DMS153 (cell line): ENCODE results near the gene VPS37B.

Experiments used
- DNase-seq: peaks from one replicate; lab custom pipeline; 2025; lab: John Stamatoyannopoulos, UW

VPS37B gene

DNA sequence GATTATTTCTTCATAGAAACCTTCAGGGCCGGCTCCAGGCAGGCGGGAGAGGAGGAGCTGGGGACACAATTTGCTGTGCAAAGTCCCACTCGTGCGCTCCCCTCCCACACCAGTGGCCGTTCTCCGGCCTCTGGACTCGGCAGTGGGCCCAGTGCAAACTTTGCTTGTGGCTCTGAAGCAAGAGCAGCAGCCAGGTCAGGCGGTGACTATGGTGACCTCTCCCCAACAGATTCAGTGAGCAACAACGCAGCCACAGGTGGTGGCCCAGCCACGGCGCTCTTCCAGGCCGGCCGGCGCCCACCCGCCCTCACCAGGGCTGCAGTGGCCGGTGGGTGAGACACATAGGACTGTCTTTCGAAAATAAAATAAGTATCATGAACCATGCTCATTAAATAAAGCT lies 29.5 kb downstream of the VPS37B start:
- DNase-seq: no peak

- DNase-seq: no peak
Observed at GRCh38 chr12:122865268-122866231, 30.4 kb downstream of the VPS37B start.

GRCh38 chr12:122864894-122865253 lies 31.1 kb downstream of the VPS37B start:
- no peak for DNase-seq

GRCh38 chr12:122862872-122863701 lies 32.8 kb downstream of the VPS37B start:
- DNase-seq: peak; percentile 86

DNA sequence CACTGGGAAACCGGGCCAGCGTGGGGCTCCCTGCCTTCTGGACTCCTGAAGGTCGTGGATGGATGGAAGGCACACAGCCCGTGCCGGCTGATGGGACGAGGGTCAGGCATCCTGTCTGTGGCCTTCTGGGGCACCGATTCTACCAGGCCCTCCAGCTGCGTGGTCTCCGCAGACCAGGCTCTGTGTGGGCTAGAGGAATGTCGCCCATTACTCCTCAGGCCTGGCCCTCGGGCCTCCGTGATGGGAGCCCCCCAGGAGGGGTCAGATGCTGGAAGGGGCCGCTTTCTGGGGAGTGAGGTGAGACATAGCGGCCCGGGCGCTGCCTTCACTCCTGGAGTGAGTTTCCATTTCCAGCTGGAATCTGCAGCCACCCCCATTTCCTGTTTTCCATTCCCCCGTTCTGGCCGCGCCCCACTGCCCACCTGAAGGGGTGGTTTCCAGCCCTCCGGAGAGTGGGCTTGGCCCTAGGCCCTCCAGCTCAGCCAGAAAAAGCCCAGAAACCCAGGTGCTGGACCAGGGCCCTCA lies 33.8 kb downstream of the VPS37B start:
- DNase-seq: no peak

GRCh38 chr12:122861587-122861970 lies 34.3 kb downstream of the VPS37B start:
- DNase-seq: no peak

- no peak for DNase-seq
Observed at GRCh38 chr12:122860854-122861586, 34.9 kb downstream of the VPS37B start.

DNA sequence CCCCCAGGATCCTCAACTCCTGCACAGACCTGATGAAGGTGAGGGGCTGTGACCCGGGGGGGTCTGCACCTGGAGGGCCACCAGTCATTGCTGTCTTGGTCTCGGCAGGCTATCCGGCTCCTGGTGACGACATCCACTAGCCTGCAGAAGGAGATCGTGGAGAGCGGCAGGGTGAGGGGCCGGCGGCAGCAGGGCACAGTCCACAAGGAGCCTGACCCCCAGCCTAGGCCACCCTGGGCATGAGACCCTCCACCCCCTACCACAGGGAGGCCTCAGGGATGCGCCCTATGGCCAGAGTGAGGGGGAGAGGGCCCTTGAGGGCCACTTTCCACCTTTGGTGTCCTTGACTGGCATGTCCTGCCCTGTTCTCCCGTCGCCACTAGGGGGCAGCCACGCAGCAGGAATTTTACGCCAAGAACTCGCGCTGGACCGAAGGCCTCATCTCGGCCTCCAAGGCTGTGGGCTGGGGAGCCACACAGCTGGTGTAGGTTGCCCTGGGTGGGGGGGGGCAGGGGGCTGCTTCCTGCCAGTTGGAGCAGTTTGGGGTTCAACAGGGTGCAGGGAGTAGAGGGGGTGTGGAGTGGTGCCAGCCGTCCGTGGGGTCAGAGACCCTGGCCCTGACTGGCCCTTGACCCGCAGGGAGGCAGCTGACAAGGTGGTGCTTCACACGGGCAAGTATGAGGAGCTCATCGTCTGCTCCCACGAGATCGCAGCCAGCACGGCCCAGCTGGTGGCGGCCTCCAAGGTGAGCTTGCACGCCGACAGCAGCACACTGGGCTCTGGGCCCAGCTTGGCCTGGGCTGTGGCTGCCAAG lies 35.7 kb downstream of the VPS37B start:
- DNase-seq: peak; percentile 59

- DNase-seq: no peak
Observed at GRCh38 chr12:122859303-122860039, 36.5 kb downstream of the VPS37B start.

GRCh38 chr12:122858591-122859302 lies 37.2 kb downstream of the VPS37B start:
- no peak for DNase-seq

GRCh38 chr12:122858171-122858570 lies 37.8 kb downstream of the VPS37B start:
- no peak for DNase-seq

GRCh38 chr12:122856999-122857671 lies 38.8 kb downstream of the VPS37B start:
- no peak for DNase-seq

DNA sequence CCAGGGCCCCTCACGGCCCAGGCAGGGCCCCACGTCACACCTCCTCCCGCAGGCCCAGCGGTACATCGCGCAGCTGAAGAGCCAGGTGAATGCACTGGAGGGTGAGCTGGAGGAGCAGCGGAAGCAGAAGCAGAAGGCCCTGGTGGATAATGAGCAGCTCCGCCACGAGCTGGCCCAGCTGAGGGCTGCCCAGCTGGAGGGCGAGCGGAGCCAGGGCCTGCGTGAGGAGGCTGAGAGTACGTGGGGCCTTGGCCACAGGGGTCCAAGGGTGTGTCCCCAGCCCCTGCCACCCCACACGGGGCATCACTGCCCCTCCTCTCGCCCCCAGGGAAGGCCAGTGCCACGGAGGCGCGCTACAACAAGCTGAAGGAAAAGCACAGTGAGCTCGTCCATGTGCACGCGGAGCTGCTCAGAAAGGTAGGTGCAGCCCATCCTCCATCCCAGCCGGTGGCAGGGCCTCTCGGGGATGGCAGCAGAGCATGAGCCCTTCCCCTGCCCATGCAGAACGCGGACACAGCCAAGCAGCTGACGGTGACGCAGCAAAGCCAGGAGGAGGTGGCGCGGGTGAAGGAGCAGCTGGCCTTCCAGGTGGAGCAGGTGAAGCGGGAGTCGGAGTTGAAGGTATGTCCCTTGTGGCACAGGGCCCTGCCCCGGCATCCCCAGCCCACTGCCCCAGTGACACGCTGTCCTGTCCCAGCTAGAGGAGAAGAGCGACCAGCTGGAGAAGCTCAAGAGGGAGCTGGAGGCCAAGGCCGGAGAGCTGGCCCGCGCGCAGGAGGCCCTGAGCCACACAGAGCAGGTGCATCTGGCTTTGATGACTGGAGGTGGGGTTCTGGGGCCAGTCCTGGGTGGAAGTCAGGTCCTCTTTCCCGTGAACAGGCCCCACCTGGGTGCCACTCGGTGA lies 39.7 kb downstream of the VPS37B start:
- DNase-seq: peak; percentile 13

DNA sequence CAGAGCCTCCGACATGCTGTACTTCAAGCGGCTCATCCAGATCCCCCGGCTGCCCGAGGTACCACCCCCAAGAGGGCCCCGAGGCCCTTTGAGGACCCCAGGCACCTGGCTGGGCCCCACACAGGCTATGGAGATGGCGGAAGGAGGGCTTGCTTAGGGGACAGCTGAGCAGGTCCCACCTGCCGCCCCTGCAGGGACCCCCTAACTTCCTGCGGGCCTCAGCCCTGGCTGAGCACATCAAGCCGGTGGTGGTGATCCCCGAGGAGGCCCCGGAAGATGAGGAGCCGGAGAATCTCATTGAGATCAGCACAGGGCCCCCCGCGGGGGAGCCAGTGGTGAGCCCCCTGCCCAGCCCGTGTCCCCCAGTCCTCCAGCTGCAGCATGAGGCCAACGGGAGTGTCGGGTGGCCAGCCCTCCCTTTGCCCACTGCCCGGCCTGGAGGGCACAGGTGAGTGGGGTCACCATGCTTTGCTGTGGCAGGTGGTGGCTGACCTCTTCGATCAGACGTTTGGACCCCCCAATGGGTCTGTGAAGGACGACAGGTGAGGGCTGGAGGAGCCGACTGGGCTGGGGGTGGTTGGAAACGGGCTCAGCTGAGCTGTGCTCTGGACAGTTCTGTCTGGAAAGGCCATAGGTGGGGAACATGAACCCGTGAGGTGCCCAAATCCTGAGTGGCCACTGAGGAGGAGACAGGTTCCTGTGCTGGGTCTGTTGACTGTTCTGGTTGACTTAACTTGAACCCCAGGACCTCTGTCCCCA lies 40.7 kb downstream of the VPS37B start:
- DNase-seq: no peak

- DNase-seq: no peak
Observed at GRCh38 chr12:122854554-122854953, 41.4 kb downstream of the VPS37B start.

DNA sequence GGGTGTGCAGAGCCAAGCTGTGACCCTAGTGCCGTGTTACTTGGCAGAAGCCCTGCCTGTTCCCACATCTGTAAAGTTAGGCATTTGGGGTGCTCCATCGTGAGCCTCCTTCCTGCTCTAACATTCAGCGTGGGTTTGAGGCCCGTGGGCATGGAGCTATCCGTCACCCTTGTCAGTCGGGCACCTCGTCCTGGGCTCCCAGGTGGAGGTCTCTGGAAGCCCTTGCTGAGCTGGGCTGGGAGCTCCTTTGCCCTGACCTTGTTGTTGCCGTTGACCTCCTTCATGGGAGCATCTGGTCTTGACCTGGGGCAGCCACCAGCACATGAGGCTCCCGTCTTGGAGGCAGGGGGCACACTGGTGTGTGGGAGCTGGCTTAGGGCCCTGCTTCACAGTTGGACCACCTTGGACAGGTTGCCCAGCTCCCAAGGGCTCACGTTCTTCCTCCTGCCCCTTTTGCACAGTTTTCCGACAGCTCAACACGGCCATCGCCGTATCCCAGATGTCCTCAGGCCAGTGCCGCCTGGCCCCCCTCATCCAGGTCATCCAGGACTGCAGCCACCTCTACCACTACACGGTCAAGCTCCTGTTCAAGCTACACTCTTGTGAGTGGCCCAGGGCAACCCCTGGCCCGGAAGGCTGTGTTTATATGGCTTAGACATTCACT lies 42.2 kb downstream of the VPS37B start:
- no peak for DNase-seq
